ENCODE measurements around the gene GDF15. TPM values are rescaled to one million over a fixed set of nuclear protein-coding genes. Genes with fewer than 3 reads are reported as not detected.

The GDF15 gene
- total and polyA plus RNA-seq, 2 donors (not counting 1 experiment from before 2014, with no cell fraction given): 0.19 TPM; not detected in 1

- DNase-seq: no peak
- ChIA-PET CTCF (interaction anchor here (0.6 to 1.0 kb wide), 2 partner anchors 32 to 66 kb away, joined by 3 to 4 read pairs; no protein-coding TSS in a partner anchor), POLR2A (interaction anchor here (0.6 kb wide), 2 partner anchors 60 to 89 kb away, joined by 4 to 5 read pairs; no protein-coding TSS in a partner anchor)
- no peak for ATAC-seq (ENCODE audit: low read depth)
- H3K4me3 Mint-ChIP-seq: no peak overlapping the region
- H3K4me1 Mint-ChIP-seq: no peaks in the 10 kb centered on the region
- no peaks in the 10 kb centered on the region for H3K9me3 Mint-ChIP-seq (ENCODE audit: insufficient read depth)
- peaks cover 0 to 7% (median 0%) of the 10 kb centered on the region in 3 donors for H3K9me3 ChIP-seq (ENCODE audit: control extremely low read depth in 1 of 3, control insufficient read depth in 2 of 3, insufficient read depth in 1 of 3, low read length in 2 of 3)
- no peaks in the 10 kb centered on the region for H3K4me1 ChIP-seq (ENCODE audit: control insufficient read depth in 2 of 2, insufficient read depth in 2 of 2, low read length in 2 of 2)
- H3K27me3 ChIP-seq (replicated peaks in 1 of 4; ENCODE audit: control extremely low read depth in 1 of 4, control insufficient read depth in 3 of 4, insufficient read depth in 4 of 4, low read length in 3 of 4): no peaks in the 10 kb centered on the region
- no peak overlapping the region for H2AFZ ChIP-seq (ENCODE audit: insufficient read depth, low read depth, low read length, poor library complexity, severe bottlenecking)
- intact Hi-C loops (cut with micrococcal nuclease): no loop called here
- H3K36me3 ChIP-seq (replicated peaks in 1 of 2; ENCODE audit: control extremely low read depth in 1 of 2, control insufficient read depth in 1 of 2, extremely low read depth in 1 of 2, insufficient read depth in 2 of 2, low read length in 1 of 2): peaks cover 0 to 18% of the 10 kb centered on the region in 2 experiments
- no peak overlapping the region for H3K9ac ChIP-seq (ENCODE audit: low read length)
- no peak overlapping the region for H3K4me2 ChIP-seq (replicated peaks; ENCODE audit: low read depth, low read length, poor library complexity, severe bottlenecking)
- no peak overlapping the region for H3K27ac ChIP-seq (ENCODE audit: low read length in 2 of 2)
- H3K4me3 ChIP-seq (ENCODE audit: control extremely low read depth in 1 of 5, extremely low read depth in 1 of 5, insufficient read depth in 1 of 5, low read depth in 2 of 5, low read length in 4 of 5): no peak overlapping the region
- H4K20me1 ChIP-seq (ENCODE audit: control insufficient read depth, insufficient read depth, low read length, poor library complexity, severe bottlenecking): no peaks in the 10 kb centered on the region
- H3K27me3 Mint-ChIP-seq: no peaks in the 10 kb centered on the region
- no peak for TF ChIP-seq CTCF (IDR thresholded peaks at IDR 0.05)
- no peak for TF ChIP-seq EZH2 (IDR thresholded peaks at IDR 0.05; ENCODE audit: borderline replicate concordance, insufficient read depth, low read depth, low read length, poor library complexity, severe bottlenecking)
- H3K27ac Mint-ChIP-seq: no peak overlapping the region
- WGBS (ENCODE audit: insufficient coverage): 100% methylated on average over 2 of the region's 3 CpGs
- H3K79me2 ChIP-seq (ENCODE audit: control insufficient read depth, insufficient read depth, low read length): no peaks in the 10 kb centered on the region
These were observed 28.9 kb upstream of the GDF15 start for GRCh38 chr19:18357041-18357440.

- Histone ChIP-seq H3K27ac (ENCODE audit: low read length in 2 of 2) (no peak overlapping the region), H4K20me1 (ENCODE audit: control insufficient read depth, insufficient read depth, low read length, poor library complexity, severe bottlenecking) (no peaks in the 10 kb centered on the region), H3K4me2 (replicated peaks; ENCODE audit: low read depth, low read length, poor library complexity, severe bottlenecking) (no peak overlapping the region), H3K4me1 (ENCODE audit: control insufficient read depth in 2 of 2, insufficient read depth in 2 of 2, low read length in 2 of 2) (no peaks in the 10 kb centered on the region), H3K36me3 (replicated peaks in 1 of 2; ENCODE audit: control extremely low read depth in 1 of 2, control insufficient read depth in 1 of 2, extremely low read depth in 1 of 2, insufficient read depth in 2 of 2, low read length in 1 of 2) (peaks cover 0 to 19% of the 10 kb centered on the region in 2 experiments), H3K27me3 (replicated peaks in 1 of 4; ENCODE audit: control extremely low read depth in 1 of 4, control insufficient read depth in 3 of 4, insufficient read depth in 4 of 4, low read length in 3 of 4) (no peaks in the 10 kb centered on the region), H2AFZ (ENCODE audit: insufficient read depth, low read depth, low read length, poor library complexity, severe bottlenecking) (no peak overlapping the region), H3K79me2 (ENCODE audit: control insufficient read depth, insufficient read depth, low read length) (no peaks in the 10 kb centered on the region), H3K9me3 (ENCODE audit: control extremely low read depth in 1 of 3, control insufficient read depth in 2 of 3, insufficient read depth in 1 of 3, low read length in 2 of 3) (peaks cover 0 to 13% (median 0%) of the 10 kb centered on the region in 3 donors), H3K9ac (ENCODE audit: low read length) (no peak overlapping the region), H3K4me3 (ENCODE audit: control extremely low read depth in 1 of 5, extremely low read depth in 1 of 5, insufficient read depth in 1 of 5, low read depth in 2 of 5, low read length in 4 of 5) (no peak overlapping the region)
- WGBS (ENCODE audit: insufficient coverage): 96% methylated on average over 7 of the region's 8 CpGs
- TF ChIP-seq CTCF (IDR thresholded peaks at IDR 0.05): no peak
- no peak for TF ChIP-seq EZH2 (IDR thresholded peaks at IDR 0.05; ENCODE audit: borderline replicate concordance, insufficient read depth, low read depth, low read length, poor library complexity, severe bottlenecking)
- Mint-ChIP-seq H3K27ac (no peak overlapping the region), H3K27me3 (no peaks in the 10 kb centered on the region), H3K4me1 (peaks cover 4% of the 10 kb centered on the region), H3K9me3 (ENCODE audit: insufficient read depth) (no peaks in the 10 kb centered on the region), H3K4me3 (no peak overlapping the region)
- CTCF ChIA-PET: no interaction called here
- ATAC-seq (ENCODE audit: low read depth): no peak
- POLR2A ChIA-PET: no interaction called here
- no peak for DNase-seq
- intact Hi-C loops (cut with micrococcal nuclease): no loop called here
These were observed 24.3 kb upstream of the GDF15 start for GRCh38 chr19:18361646-18362045.
